Calu3 (cell line): ENCODE measurements around the gene ARFIP1. TPM values are rescaled to one million over a fixed set of nuclear protein-coding genes. Genes with fewer than 3 reads are reported as not detected.

Experiments used
- BruUV-seq: library from RNA; stranded (reverse); fragments of 400-500 nt; replicated peaks from 2 replicates; lab custom pipeline; 2021; lab: Mats Ljungman, UMichigan
- CTCF ChIA-PET: fragments of 300-600 bp; sonication (Branson Sonifier 250); formaldehyde crosslinking; loops from one replicate; lab custom pipeline; 2022; ENCODE audit warnings: antibody characterized with exemption; lab: Charles Lee
- DNase-seq: peaks from one replicate; pipeline ENCODE4 v3.0.0; 2022
- H3K27ac Mint-ChIP-seq: one replicate; pipeline ENCODE4 v1.8.0; 2022; ENCODE audit warnings: mixed read lengths; ENCODE audit not compliant: unreplicated experiment
- H3K27me3 Mint-ChIP-seq: one replicate; pipeline ENCODE4 v1.8.0; 2022; ENCODE audit warnings: mixed read lengths; ENCODE audit not compliant: unreplicated experiment
- H3K36me3 Mint-ChIP-seq: one replicate; pipeline ENCODE4 v1.8.0; 2022; ENCODE audit warnings: mild to moderate bottlenecking, moderate library complexity, mixed read lengths; ENCODE audit not compliant: insufficient read depth, unreplicated experiment
- H3K4me1 Mint-ChIP-seq: one replicate; pipeline ENCODE4 v1.8.0; 2022; ENCODE audit warnings: mild to moderate bottlenecking, low read depth, mixed read lengths; ENCODE audit not compliant: unreplicated experiment
- H3K4me3 Mint-ChIP-seq: one replicate; pipeline ENCODE4 v1.8.0; 2022; ENCODE audit warnings: mild to moderate bottlenecking, low read depth, moderate library complexity, mixed read lengths; ENCODE audit not compliant: unreplicated experiment
- H3K9me3 Mint-ChIP-seq: one replicate; pipeline ENCODE4 v1.8.0; 2022; ENCODE audit warnings: low read depth, mixed read lengths; ENCODE audit not compliant: unreplicated experiment
- intact Hi-C: fragments of 100-400 bp; cut with micrococcal nuclease; formaldehyde crosslinking; loops from one replicate; pipeline ENCODE4 v1.10.0; 2022; ENCODE audit not compliant: unreplicated experiment
- total RNA-seq: library from RNA; stranded (reverse); gene quantifications from 2 replicates; pipeline ENCODE4 v1.2.3, GENCODE V29; 2022
- TF ChIP-seq, protein P1 (sequence below): fragments of 200-600 bp; IDR thresholded peaks from one replicate; pipeline ENCODE4 v1.8.0; 2022; ENCODE audit warnings: antibody characterized with exemption; ENCODE audit not compliant: unreplicated experiment

ARFIP1 gene
- total RNA-seq, 1 experiment from 2014 or later = 35.5 TPM

DNA sequence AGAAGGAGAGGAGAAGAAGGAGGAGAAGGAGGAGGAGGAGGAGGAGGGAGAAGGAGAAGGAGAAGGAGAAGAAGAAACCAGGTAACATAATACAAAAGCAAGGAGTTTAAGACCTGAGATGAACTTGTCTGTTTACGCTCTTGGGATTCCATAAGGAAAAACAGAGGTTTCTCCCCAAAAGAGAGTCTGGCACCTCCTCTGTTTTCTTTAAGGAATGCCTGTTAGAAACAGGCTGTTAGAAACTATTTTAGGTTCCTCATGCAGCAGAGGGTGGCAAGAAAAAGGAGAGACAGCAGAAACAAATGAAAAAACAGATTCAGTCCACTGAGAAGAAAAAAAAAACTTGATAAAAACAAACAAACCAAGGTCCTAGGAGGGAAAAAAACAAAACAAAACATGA is 146.1 kb downstream of the ARFIP1 start:
- H3K36me3 Mint-ChIP-seq = peaks cover 5% of the 10 kb centered on the region
- TF ChIP-seq, protein P1, sequence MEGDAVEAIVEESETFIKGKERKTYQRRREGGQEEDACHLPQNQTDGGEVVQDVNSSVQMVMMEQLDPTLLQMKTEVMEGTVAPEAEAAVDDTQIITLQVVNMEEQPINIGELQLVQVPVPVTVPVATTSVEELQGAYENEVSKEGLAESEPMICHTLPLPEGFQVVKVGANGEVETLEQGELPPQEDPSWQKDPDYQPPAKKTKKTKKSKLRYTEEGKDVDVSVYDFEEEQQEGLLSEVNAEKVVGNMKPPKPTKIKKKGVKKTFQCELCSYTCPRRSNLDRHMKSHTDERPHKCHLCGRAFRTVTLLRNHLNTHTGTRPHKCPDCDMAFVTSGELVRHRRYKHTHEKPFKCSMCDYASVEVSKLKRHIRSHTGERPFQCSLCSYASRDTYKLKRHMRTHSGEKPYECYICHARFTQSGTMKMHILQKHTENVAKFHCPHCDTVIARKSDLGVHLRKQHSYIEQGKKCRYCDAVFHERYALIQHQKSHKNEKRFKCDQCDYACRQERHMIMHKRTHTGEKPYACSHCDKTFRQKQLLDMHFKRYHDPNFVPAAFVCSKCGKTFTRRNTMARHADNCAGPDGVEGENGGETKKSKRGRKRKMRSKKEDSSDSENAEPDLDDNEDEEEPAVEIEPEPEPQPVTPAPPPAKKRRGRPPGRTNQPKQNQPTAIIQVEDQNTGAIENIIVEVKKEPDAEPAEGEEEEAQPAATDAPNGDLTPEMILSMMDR = no peak
- H3K9me3 Mint-ChIP-seq = peaks cover 6% of the 10 kb centered on the region
- CTCF ChIA-PET = no interaction called here
- no peak for DNase-seq
- H3K4me1 Mint-ChIP-seq = no peaks in the 10 kb centered on the region
- no peak overlapping the region for H3K27ac Mint-ChIP-seq
- H3K4me3 Mint-ChIP-seq = no peak overlapping the region
- no TSS peak for BruUV-seq
- H3K27me3 Mint-ChIP-seq = no peaks in the 10 kb centered on the region
- intact Hi-C loops = no loop called here

DNA sequence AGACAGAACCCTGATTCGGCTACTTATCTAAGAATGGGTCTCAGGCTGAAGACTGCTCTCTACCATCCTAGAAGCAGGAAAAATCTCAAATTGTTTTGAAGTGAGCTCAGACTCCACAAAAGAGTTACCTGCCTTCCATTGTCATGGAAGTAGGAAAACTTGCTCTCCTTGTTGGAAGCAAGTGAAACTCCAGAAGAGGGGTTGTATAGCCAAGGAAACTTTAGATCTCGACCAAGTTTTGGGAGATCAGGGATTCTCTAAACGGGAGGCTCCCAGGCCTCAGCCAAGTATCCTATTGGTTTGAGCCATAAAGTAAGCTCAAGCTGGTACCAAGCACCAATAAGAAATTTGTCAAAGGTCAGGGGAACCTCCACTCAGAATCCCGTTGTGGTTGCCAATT is 147.2 kb downstream of the ARFIP1 start:
- no peak overlapping the region for H3K27ac Mint-ChIP-seq
- no peaks in the 10 kb centered on the region for H3K4me1 Mint-ChIP-seq
- no peak for DNase-seq
- H3K36me3 Mint-ChIP-seq = no peaks in the 10 kb centered on the region
- CTCF ChIA-PET = no interaction called here
- TF ChIP-seq, protein P1 = no peak
- intact Hi-C loops = no loop called here
- no TSS peak for BruUV-seq
- peaks cover under 1% of the 10 kb centered on the region for H3K9me3 Mint-ChIP-seq
- H3K4me3 Mint-ChIP-seq = no peak overlapping the region
- no peaks in the 10 kb centered on the region for H3K27me3 Mint-ChIP-seq

DNA sequence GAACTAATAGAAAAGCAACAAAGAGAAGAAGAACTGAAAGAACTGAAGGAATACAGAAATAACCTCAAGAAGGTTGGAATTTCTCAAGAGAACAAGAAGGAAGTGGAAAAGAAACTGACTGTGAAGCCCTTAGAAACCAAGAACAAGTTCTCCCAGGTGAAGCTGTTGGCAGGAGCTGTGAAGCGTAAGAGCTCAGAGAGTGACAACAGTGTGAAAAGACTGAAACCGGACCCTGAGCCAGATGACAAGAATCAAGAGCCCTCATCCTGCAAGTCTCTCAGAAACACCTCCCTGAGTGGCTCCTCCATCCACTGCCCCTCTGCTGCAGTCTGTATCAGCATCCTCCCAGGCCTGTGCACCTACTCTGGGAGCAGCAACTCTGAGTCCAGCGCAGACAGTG is 148.0 kb downstream of the ARFIP1 start:
- no peak for DNase-seq
- Mint-ChIP-seq H3K4me3 (no peak overlapping the region), H3K36me3 (no peaks in the 10 kb centered on the region), H3K27me3 (no peaks in the 10 kb centered on the region), H3K9me3 (no peaks in the 10 kb centered on the region), H3K27ac (no peak overlapping the region), H3K4me1 (no peaks in the 10 kb centered on the region)
- intact Hi-C loops = no loop called here
- BruUV-seq = no TSS peak
- CTCF ChIA-PET = no interaction called here
- TF ChIP-seq, protein P1 = no peak

DNA sequence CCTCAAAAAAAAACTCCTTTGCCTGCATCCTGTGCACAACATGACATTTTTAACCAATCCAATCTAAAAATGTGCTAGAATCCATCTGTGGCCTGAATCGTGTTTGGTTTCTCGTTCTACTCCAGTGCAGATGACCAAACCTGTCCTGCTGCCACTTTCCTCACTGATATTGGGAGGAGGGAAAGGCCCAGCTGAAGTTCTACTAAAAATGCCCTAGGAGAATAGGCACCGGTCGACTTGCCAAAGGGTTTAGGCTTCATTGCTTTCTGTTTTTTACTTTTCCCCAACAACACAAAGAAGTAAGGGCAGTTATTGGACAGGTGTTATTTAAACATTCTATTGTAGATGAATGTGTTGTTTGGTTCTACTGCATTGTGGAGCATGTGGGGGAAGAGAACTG is 148.5 kb downstream of the ARFIP1 start:
- no peaks in the 10 kb centered on the region for H3K9me3 Mint-ChIP-seq
- DNase-seq = no peak
- TF ChIP-seq, protein P1 = no peak
- no peaks in the 10 kb centered on the region for H3K4me1 Mint-ChIP-seq
- CTCF ChIA-PET = no interaction called here
- H3K27me3 Mint-ChIP-seq = no peaks in the 10 kb centered on the region
- intact Hi-C loops = no loop called here
- no peak overlapping the region for H3K4me3 Mint-ChIP-seq
- no peaks in the 10 kb centered on the region for H3K36me3 Mint-ChIP-seq
- BruUV-seq = no TSS peak
- no peak overlapping the region for H3K27ac Mint-ChIP-seq

DNA sequence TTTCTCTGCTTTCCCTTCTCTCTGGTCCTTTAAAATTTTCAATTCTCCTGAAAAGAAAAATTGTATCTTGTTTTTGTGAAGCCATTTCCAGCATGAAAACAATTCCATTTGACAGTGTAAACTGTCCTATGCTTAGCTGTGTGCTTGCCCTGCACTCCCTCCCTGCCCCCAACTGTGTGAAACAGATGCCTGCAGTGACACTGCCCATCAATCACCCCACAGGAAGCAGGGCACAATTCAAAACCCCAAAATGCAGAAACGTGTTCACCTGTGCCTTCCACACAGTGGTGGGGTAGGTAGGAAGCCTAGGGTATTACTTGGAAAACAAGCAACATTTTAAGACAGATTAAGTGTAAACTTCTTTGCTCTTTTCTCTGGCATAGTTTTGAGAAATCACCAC is 150.1 kb downstream of the ARFIP1 start:
- TF ChIP-seq, protein P1 = no peak
- Mint-ChIP-seq H3K27ac (no peak overlapping the region), H3K4me1 (peaks cover 5% of the 10 kb centered on the region), H3K4me3 (no peak overlapping the region), H3K27me3 (no peaks in the 10 kb centered on the region), H3K36me3 (no peaks in the 10 kb centered on the region), H3K9me3 (no peaks in the 10 kb centered on the region)
- no TSS peak for BruUV-seq
- no peak for DNase-seq
- intact Hi-C loops = loop anchor here (10.0 kb wide), 2 partner anchors 75 to 145 kb away; no protein-coding TSS in a partner anchor
- CTCF ChIA-PET = no interaction called here
